HG03469 (cell line): Measurements from ENCODE around the gene FAT2.
"Not testable (repeated sequence)": the region's sequence is repeated elsewhere in the genome, so short reads cannot be mapped to it uniquely, and the experiment has no call there.

Source experiments
- ATAC-seq: cut with Tn5 transposase; IDR thresholded peaks from one replicate; pipeline ENCODE4 v1.9.1; 2021; ENCODE audit warnings: mild to moderate bottlenecking, moderate library complexity, moderate number of reproducible peaks; ENCODE audit not compliant: unreplicated experiment

The FAT2 gene

GRCh38 chr5:151612689-151613427 lies 21.7 kb upstream of the FAT2 start:
- ATAC-seq = no peak

- ATAC-seq = no peak
Measured at GRCh38 chr5:151611127-151611775, 20.1 kb upstream of the FAT2 start.

- no peak for ATAC-seq
Measured at GRCh38 chr5:151608522-151608921, 17.4 kb upstream of the FAT2 start.

- ATAC-seq = no peak
Measured at GRCh38 chr5:151607304-151607703, 16.2 kb upstream of the FAT2 start.

- no peak for ATAC-seq
Measured at GRCh38 chr5:151605559-151605958, 14.4 kb upstream of the FAT2 start.

- ATAC-seq = no peak
Measured at GRCh38 chr5:151602806-151603205, 11.7 kb upstream of the FAT2 start.

GRCh38 chr5:151601391-151601790 lies 10.3 kb upstream of the FAT2 start:
- ATAC-seq = no peak

GRCh38 chr5:151600069-151600665 lies 9.0 kb upstream of the FAT2 start:
- ATAC-seq = no peak

- no peak for ATAC-seq
Measured at GRCh38 chr5:151598984-151599383, 7.9 kb upstream of the FAT2 start.

GRCh38 chr5:151598549-151598948 lies 7.4 kb upstream of the FAT2 start:
- no peak for ATAC-seq

- no peak for ATAC-seq
Measured at GRCh38 chr5:151597749-151598148, 6.6 kb upstream of the FAT2 start.

GRCh38 chr5:151596828-151597539 lies 5.9 kb upstream of the FAT2 start:
- ATAC-seq = no peak

GRCh38 chr5:151595411-151595826 lies 4.3 kb upstream of the FAT2 start:
- ATAC-seq = no peak

GRCh38 chr5:151592855-151593408 lies 1.8 kb upstream of the FAT2 start:
- no peak for ATAC-seq

GRCh38 chr5:151589878-151590570 lies 1.1 kb downstream of the FAT2 start:
- ATAC-seq = no peak

- ATAC-seq = no peak
Measured at GRCh38 chr5:151587796-151588555, 3.2 kb downstream of the FAT2 start.

GRCh38 chr5:151585970-151586369 lies 5.2 kb downstream of the FAT2 start:
- no peak for ATAC-seq

GRCh38 chr5:151585344-151585743 lies 5.8 kb downstream of the FAT2 start:
- ATAC-seq = not testable (repeated sequence)

- ATAC-seq = no peak
Measured at GRCh38 chr5:151584057-151584937, 6.8 kb downstream of the FAT2 start.
